Measurements from ENCODE around the gene HPD. TPM values are rescaled to one million over a fixed set of nuclear protein-coding genes. Genes with fewer than 3 reads are reported as not detected.

HPD gene
- total and polyA plus RNA-seq, 8 donors, result 0.11 to 2.1 (median 0.30) TPM; not detected in 3

DNA sequence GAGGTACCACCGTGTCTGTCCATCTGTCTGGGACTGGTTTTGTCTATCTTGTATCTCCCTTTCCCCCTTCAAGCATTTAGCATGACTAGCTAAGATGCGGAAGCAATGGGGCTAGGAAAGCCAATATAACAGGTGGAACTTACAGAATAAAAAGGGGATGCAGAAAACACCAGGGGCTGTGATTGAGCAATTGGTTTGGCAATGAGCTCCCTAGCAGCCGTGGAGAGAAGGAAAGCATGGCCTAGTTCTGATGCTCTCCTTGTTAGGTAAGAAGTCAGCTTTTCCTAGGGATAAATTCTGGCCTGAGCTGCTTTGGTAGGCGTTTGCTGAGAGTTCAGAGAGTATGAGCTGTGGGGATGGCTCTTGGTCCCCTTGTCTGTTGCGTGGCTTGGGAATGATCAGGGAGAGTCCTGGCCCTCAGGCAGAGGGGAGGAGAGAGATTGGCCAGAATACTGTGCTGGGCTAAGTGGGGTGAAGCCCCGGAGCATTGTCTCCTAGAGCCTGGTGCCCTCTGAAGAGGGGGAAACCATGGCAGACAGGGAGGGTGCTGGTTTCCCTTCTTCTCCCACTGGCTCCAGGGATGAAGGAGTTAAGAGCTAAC, 47.7 kb downstream of the HPD start:
- ATAC-seq (no peak), DNase-seq (no peak)
- Histone ChIP-seq H3K9me3 (no peaks in the 10 kb centered on the region), H3K4me1 (peaks cover 35 to 70% of the 10 kb centered on the region in 2 donors), H3K27me3 (no peaks in the 10 kb centered on the region), H3K4me3 (peak overlapping the region in 1 of 2 donors; percentile 68), H3K27ac (peak overlapping the region in 1 of 2 donors; percentile 80), H3K36me3 (peaks cover 0 to 58% of the 10 kb centered on the region in 2 donors)
- TF ChIP-seq, protein P1, sequence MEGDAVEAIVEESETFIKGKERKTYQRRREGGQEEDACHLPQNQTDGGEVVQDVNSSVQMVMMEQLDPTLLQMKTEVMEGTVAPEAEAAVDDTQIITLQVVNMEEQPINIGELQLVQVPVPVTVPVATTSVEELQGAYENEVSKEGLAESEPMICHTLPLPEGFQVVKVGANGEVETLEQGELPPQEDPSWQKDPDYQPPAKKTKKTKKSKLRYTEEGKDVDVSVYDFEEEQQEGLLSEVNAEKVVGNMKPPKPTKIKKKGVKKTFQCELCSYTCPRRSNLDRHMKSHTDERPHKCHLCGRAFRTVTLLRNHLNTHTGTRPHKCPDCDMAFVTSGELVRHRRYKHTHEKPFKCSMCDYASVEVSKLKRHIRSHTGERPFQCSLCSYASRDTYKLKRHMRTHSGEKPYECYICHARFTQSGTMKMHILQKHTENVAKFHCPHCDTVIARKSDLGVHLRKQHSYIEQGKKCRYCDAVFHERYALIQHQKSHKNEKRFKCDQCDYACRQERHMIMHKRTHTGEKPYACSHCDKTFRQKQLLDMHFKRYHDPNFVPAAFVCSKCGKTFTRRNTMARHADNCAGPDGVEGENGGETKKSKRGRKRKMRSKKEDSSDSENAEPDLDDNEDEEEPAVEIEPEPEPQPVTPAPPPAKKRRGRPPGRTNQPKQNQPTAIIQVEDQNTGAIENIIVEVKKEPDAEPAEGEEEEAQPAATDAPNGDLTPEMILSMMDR (IDR thresholded peaks at IDR 0.05), result no peak
- intact Hi-C loops (cut with DNase I), result no loop called here

GRCh38 chr12:121810234-121810817, 48.3 kb downstream of the HPD start:
- TF ChIP-seq, protein P1 (IDR thresholded peaks at IDR 0.05), result no peak
- intact Hi-C loops (cut with DNase I), result no loop called here
- Histone ChIP-seq H3K4me1 (peaks cover 38 to 76% of the 10 kb centered on the region in 2 donors), H3K36me3 (peaks cover 0 to 52% of the 10 kb centered on the region in 2 donors), H3K27ac (no peak overlapping the region), H3K9me3 (no peaks in the 10 kb centered on the region), H3K27me3 (no peaks in the 10 kb centered on the region), H3K4me3 (peak overlapping the region in 1 of 2 donors; percentile 68)
- ATAC-seq, result no peak
- DNase-seq, result peak in 2 of 4 donors; percentile 31 to 78

GRCh38 chr12:121809712-121810116, 48.9 kb downstream of the HPD start:
- ATAC-seq (no peak), DNase-seq (peak in 2 of 4 donors; percentile 30 to 81)
- Histone ChIP-seq H3K9me3 (no peaks in the 10 kb centered on the region), H3K4me3 (no peak overlapping the region), H3K4me1 (peaks cover 38 to 78% of the 10 kb centered on the region in 2 donors), H3K27ac (no peak overlapping the region), H3K36me3 (peaks cover 0 to 45% of the 10 kb centered on the region in 2 donors), H3K27me3 (no peaks in the 10 kb centered on the region)
- intact Hi-C loops (cut with DNase I), result no loop called here
- TF ChIP-seq, protein P1 (IDR thresholded peaks at IDR 0.05), result no peak

- Histone ChIP-seq H3K4me3 (no peak overlapping the region), H3K4me1 (peaks cover 35 to 74% of the 10 kb centered on the region in 2 donors), H3K9me3 (no peaks in the 10 kb centered on the region), H3K27me3 (no peaks in the 10 kb centered on the region), H3K36me3 (peaks cover 0 to 41% of the 10 kb centered on the region in 2 donors), H3K27ac (no peak overlapping the region)
- no peak for DNase-seq
- TF ChIP-seq, protein P1 (IDR thresholded peaks at IDR 0.05), result no peak
- intact Hi-C loops (cut with DNase I), result no loop called here
- no peak for ATAC-seq
These were observed 50.0 kb downstream of the HPD start for GRCh38 chr12:121808623-121809022.

- H3K27ac ChIP-seq, result no peak overlapping the region
- intact Hi-C loops (cut with DNase I), result no loop called here
- TF ChIP-seq, protein P1 (IDR thresholded peaks at IDR 0.05), result no peak
- ATAC-seq, result no peak
- no peaks in the 10 kb centered on the region for H3K9me3 ChIP-seq
- H3K4me3 ChIP-seq, result no peak overlapping the region
- no peaks in the 10 kb centered on the region for H3K27me3 ChIP-seq
- peaks cover 0 to 41% of the 10 kb centered on the region in 2 donors for H3K36me3 ChIP-seq
- DNase-seq, result peak in 1 of 4 donors; percentile 41
- peaks cover 27 to 65% of the 10 kb centered on the region in 2 donors for H3K4me1 ChIP-seq
These were observed 50.9 kb downstream of the HPD start for GRCh38 chr12:121807642-121808347.
